K562 (cell line): ENCODE data around the gene XBP1. TPM values are rescaled to one million over a fixed set of nuclear protein-coding genes. Genes with fewer than 3 reads are reported as not detected.
A peak's percentile ranks its signal among the peaks of the same experiment; 100 is the strongest.

ENCODE experiments used
- ATAC-seq: fragments of 200-7000 bp; cut with Tn5 transposase; 3 replicates; pipeline ENCODE4 v1.9.1; 2020; ENCODE audit warnings: moderate library complexity
- BruUV-seq: library from RNA; stranded (reverse); fragments of 400-500 nt; replicated peaks from 2 replicates; lab custom pipeline; 2021; lab: Mats Ljungman, UMichigan
- CTCF ChIA-PET: fragments of 300-600 bp; formaldehyde crosslinking; extraction: SDS; loops from one replicate; lab custom pipeline; 2021; ENCODE audit warnings: low intra/inter-chr PET ratio; lab: Yijun Ruan, JAX
- POLR2A ChIA-PET: fragments of 300-600, 350-650 bp; sonication (Branson Sonifier 250); formaldehyde crosslinking; extraction: SDS; loops from one replicate; lab custom pipeline; 2021; ENCODE audit warnings: antibody characterized with exemption, inconsistent platforms; lab: Yijun Ruan, JAX
- DNase-seq, 4 experiments: peaks; one replicate each; pipeline versions ENCODE4 v3.0.0 to v3.0.0-alpha.2; 2011 to 2018; ENCODE audit warnings: low spot score in 3 of 4, mixed read lengths in 3 of 4; ENCODE audit errors: extremely low read depth in 1 of 4
- FAIRE-seq: peaks from 2 replicates; lab custom pipeline; 2011; peaks lifted over from hg19 to GRCh38; lab: Jason Lieb, UNC
- H2AFZ ChIP-seq: 2 replicates; pipeline ENCODE4 v1.6.0; 2011; ENCODE audit warnings: low read depth, low read length, control low read depth, inconsistent platforms
- H3K27ac ChIP-seq: fragments of 200-600 bp; 3 replicates; pipeline ENCODE4 v1.8.0; 2011; ENCODE audit warnings: low read depth, mild to moderate bottlenecking, control low read depth, inconsistent platforms, low read length, moderate library complexity, mixed read lengths; ENCODE audit errors: extremely low read depth
- H3K27me3 ChIP-seq, 2 experiments: fragments of 300-600 bp in 1 of 2; 2 replicates in 1 of 2; 3 replicates in 1 of 2; pipeline versions ENCODE4 v1.6.0 to v1.8.0; 2011; ENCODE audit warnings: inconsistent platforms in 2 of 2, low read length in 2 of 2, mild to moderate bottlenecking in 1 of 2, mixed read lengths in 1 of 2, moderate library complexity in 1 of 2; ENCODE audit not compliant: control insufficient read depth in 2 of 2, insufficient read depth in 2 of 2
- H3K36me3 ChIP-seq: fragments of 300-600 bp; 3 replicates; pipeline ENCODE4 v1.8.0; 2011; ENCODE audit warnings: mild to moderate bottlenecking, low read length, inconsistent platforms; ENCODE audit not compliant: control insufficient read depth, insufficient read depth
- H3K4me1 ChIP-seq, 2 experiments: fragments of 200-600 bp in 1 of 2; replicated peaks in 1 of 2; 2 replicates in 1 of 2; 3 replicates in 1 of 2; pipeline versions ENCODE4 v1.5.1 to v1.8.0; 2011; ENCODE audit warnings: inconsistent platforms in 2 of 2, low read length in 2 of 2, mild to moderate bottlenecking in 1 of 2, mixed read lengths in 1 of 2, moderate library complexity in 1 of 2; ENCODE audit not compliant: control insufficient read depth in 2 of 2, insufficient read depth in 2 of 2
- H3K4me2 ChIP-seq: 2 replicates; pipeline ENCODE4 v1.6.1; 2011; ENCODE audit warnings: low read length, control low read depth, inconsistent platforms, mixed read lengths; ENCODE audit not compliant: insufficient read depth
- H3K4me3 ChIP-seq: fragments of 200-600 bp; sonication (generic), shearing (Covaris generic); 2 replicates; pipeline ENCODE4 v1.5.1; 2016; ENCODE audit warnings: control low read depth, inconsistent platforms
- H3K79me2 ChIP-seq: fragments of 200-600 bp; 3 replicates; pipeline ENCODE4 v1.8.0; 2011; ENCODE audit warnings: low read length, inconsistent platforms; ENCODE audit not compliant: control insufficient read depth, insufficient read depth
- H3K9ac ChIP-seq, 2 experiments: 2 replicates each; pipeline versions ENCODE4 v1.6.0 to v1.6.1; 2011; ENCODE audit warnings: low read depth in 2 of 2, low read length in 2 of 2, control low read depth in 1 of 2, inconsistent platforms in 1 of 2, mild to moderate bottlenecking in 1 of 2, mixed read lengths in 1 of 2; ENCODE audit not compliant: insufficient read depth in 1 of 2
- H3K9me1 ChIP-seq: one replicate; pipeline ENCODE4 v1.6.0; 2011; ENCODE audit warnings: inconsistent platforms, mild to moderate bottlenecking, low read length, moderate library complexity; ENCODE audit not compliant: control insufficient read depth, insufficient read depth
- H3K9me3 ChIP-seq: replicated peaks from 2 replicates; pipeline ENCODE4 v1.5.1; 2011; ENCODE audit warnings: low read depth, low read length, inconsistent platforms; ENCODE audit not compliant: control insufficient read depth, insufficient read depth
- H4K20me1 ChIP-seq: replicated peaks from 2 replicates; pipeline ENCODE4 v1.6.1; 2011; ENCODE audit warnings: low read length, inconsistent platforms, mixed read lengths; ENCODE audit not compliant: control insufficient read depth, insufficient read depth
- CREM ChIP-seq: IDR thresholded peaks from 2 replicates; pipeline ENCODE4 v1.6.1; 2014; ENCODE audit warnings: antibody characterized with exemption, low read depth
- WGBS: fragments of 100-300 bp; shearing (Covaris generic); methylation state at CpG from one replicate; pipeline ENCODE4 v1.1.6; 2016; ENCODE audit warnings: low coverage, mixed read lengths; ENCODE audit not compliant: insufficient coverage; ENCODE audit errors: missing lambda C conversion rate; 5-methylcytosine and 5-hydroxymethylcytosine counted together
- in situ Hi-C: fragments of 300-500 bp; cut with MboI; formaldehyde crosslinking; loops from 4 replicates; pipeline ENCODE4 v1.15.0; 2018; ENCODE audit warnings: inconsistent platforms, mixed read lengths
- intact Hi-C: fragments of 100-400 bp; cut with micrococcal nuclease; formaldehyde crosslinking; loops from 2 replicates; pipeline ENCODE4 v1.14.2; 2022
- polyA plus RNA-seq, 8 experiments: library from polyadenylated mRNA; depleted of rRNA in 4 of 8; stranded (reverse) in 5 of 8; unstranded in 3 of 8; fragments of >200 nt; fragmentation: Nextera tagmentation in 2 of 8; fragmentation: Illumina TruSeq in 1 of 8; extraction: Ambion mirVana in 2 of 8; extraction: Trizol in 1 of 8; gene quantifications; 2 replicates each; pipeline versions ENCODE4 v1.2.1 to v1.2.3, GENCODE V29; 2011 to 2014; ENCODE audit warnings: inconsistent platforms in 1 of 8, missing spikeins in 1 of 8
- total RNA-seq, 7 experiments: library from RNA; depleted of rRNA in 6 of 7; stranded (reverse); fragments of >200 nt in 6 of 7; fragmentation: Illumina TruSeq in 2 of 7; extraction: Trizol in 2 of 7; gene quantifications; 2 replicates each; pipeline versions ENCODE4 v1.2.1 to v1.2.3, GENCODE V29; 2011 to 2021; ENCODE audit warnings: low replicate concordance in 1 of 7
- TF ChIP-seq, protein P1 (sequence below), 3 experiments: fragments of 200-800 bp in 1 of 3; fragments of 250-450 bp in 1 of 3; fragments of 450-650 bp in 1 of 3; sonication (Bioruptor Pico) in 1 of 3; sonication (Bioruptor generic) in 1 of 3; formaldehyde crosslinking in 1 of 3; IDR thresholded peaks; 2 replicates each; pipeline versions ENCODE4 v1.6.1 to v1.8.0; 2016 to 2022; ENCODE audit warnings: mild to moderate bottlenecking in 2 of 3, missing genetic modification characterization in 2 of 3, missing compliant biosample characterization in 1 of 3, moderate library complexity in 1 of 3

Gene XBP1
- total and polyA plus RNA-seq, 9 of the 15 experiments (the other 6 are each of a cell fraction or from before 2014, with no cell fraction given): 25.0 to 218 (median 94.6) TPM

DNA sequence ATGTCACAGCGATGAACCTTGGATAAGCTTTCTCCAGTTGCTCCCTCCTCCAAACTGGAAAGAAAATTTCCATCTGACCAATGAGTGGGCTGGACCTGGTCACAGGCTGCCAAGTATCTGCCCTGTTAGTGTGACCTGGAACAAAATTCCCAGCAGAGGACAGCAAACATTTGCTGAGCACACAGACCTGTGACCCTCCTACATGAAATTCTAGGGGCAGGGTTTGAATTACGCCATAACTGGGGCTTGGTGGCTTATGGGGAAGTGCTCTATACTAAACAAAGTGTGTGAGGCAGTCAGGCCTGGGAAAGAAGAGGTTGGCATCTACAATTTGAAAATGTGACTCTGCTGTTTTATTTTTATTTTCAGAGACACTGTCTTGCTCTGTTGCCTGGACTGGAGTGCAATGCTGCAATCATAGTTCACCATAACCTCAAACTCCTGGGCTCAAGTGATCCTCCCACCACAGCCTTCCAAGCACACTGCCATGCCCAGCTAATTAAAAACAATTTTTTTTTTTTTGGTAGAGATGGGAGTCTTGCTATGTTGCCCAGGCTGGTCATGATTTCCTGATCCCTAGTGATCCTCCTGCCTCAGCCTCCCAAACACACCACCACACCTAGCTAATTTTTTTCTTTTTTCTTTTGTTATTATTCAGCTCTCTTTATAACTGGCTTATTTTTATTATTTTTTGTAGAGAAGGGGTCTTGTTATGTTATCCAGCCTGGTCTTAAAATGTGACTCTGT, 13.6 kb upstream of the XBP1 start:
- H3K4me1 ChIP-seq: peaks cover 7 to 17% of the 10 kb centered on the region in 2 experiments; a peak in 3 of 5 replicates
- H3K79me2 ChIP-seq: no peaks in the 10 kb centered on the region
- POLR2A ChIA-PET: interaction anchor here (0.9 to 3.5 kb wide), 3 partner anchors 11 to 73 kb away, joined by 3 to 21 read pairs (median 7); partner anchors contain the start of genes CHEK2 and XBP1
- no peaks in the 10 kb centered on the region for H3K27me3 ChIP-seq
- in situ Hi-C loops: no loop called here
- WGBS: 94% methylated on average over 2 of the region's 2 CpGs
- H3K9me3 ChIP-seq: no peaks in the 10 kb centered on the region
- H4K20me1 ChIP-seq: no peaks in the 10 kb centered on the region
- H2AFZ ChIP-seq: no peak overlapping the region
- TF ChIP-seq CREM: no peak
- TF ChIP-seq, protein P1, sequence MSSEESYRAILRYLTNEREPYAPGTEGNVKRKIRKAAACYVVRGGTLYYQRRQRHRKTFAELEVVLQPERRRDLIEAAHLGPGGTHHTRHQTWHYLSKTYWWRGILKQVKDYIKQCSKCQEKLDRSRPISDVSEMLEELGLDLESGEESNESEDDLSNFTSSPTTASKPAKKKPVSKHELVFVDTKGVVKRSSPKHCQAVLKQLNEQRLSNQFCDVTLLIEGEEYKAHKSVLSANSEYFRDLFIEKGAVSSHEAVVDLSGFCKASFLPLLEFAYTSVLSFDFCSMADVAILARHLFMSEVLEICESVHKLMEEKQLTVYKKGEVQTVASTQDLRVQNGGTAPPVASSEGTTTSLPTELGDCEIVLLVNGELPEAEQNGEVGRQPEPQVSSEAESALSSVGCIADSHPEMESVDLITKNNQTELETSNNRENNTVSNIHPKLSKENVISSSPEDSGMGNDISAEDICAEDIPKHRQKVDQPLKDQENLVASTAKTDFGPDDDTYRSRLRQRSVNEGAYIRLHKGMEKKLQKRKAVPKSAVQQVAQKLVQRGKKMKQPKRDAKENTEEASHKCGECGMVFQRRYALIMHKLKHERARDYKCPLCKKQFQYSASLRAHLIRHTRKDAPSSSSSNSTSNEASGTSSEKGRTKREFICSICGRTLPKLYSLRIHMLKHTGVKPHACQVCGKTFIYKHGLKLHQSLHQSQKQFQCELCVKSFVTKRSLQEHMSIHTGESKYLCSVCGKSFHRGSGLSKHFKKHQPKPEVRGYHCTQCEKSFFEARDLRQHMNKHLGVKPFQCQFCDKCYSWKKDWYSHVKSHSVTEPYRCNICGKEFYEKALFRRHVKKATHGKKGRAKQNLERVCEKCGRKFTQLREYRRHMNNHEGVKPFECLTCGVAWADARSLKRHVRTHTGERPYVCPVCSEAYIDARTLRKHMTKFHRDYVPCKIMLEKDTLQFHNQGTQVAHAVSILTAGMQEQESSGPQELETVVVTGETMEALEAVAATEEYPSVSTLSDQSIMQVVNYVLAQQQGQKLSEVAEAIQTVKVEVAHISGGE (CRISPR knock-in tag; IDR thresholded peaks at IDR 0.05): peak in 1 of 3 experiments; percentile 69; a peak in 1 of 6 replicates
- H3K9me1 ChIP-seq: no peaks in the 10 kb centered on the region
- intact Hi-C loops: no loop called here
- H3K4me3 ChIP-seq: no peak overlapping the region
- CTCF ChIA-PET: no interaction called here
- H3K9ac ChIP-seq: no peak overlapping the region
- H3K36me3 ChIP-seq: no peaks in the 10 kb centered on the region
- H3K27ac ChIP-seq: no peak overlapping the region
- no TSS peak for BruUV-seq
- DNase-seq (no peak), FAIRE-seq (no peak), ATAC-seq (no peak; the same call in 2 of the 3 replicates)
- H3K4me2 ChIP-seq: no peak overlapping the region
